ENCODE data around the gene WWOX. TPM values are rescaled to one million over a fixed set of nuclear protein-coding genes. Genes with fewer than 3 reads are reported as not detected.

Gene WWOX
- total RNA-seq, 1 donor from 2014 or later: 8.9 TPM

GRCh38 chr16:79074951-79075350 lies 975.5 kb downstream of the WWOX start:
- Histone ChIP-seq H3K27ac (replicated peaks) (no peak overlapping the region), H3K9me3 (replicated peaks) (no peaks in the 10 kb centered on the region), H3K36me3 (no peaks in the 10 kb centered on the region), H3K4me1 (no peaks in the 10 kb centered on the region), H3K4me3 (no peak overlapping the region), H3K27me3 (ENCODE audit: low read depth) (no peaks in the 10 kb centered on the region)
- TF ChIP-seq, protein P1, sequence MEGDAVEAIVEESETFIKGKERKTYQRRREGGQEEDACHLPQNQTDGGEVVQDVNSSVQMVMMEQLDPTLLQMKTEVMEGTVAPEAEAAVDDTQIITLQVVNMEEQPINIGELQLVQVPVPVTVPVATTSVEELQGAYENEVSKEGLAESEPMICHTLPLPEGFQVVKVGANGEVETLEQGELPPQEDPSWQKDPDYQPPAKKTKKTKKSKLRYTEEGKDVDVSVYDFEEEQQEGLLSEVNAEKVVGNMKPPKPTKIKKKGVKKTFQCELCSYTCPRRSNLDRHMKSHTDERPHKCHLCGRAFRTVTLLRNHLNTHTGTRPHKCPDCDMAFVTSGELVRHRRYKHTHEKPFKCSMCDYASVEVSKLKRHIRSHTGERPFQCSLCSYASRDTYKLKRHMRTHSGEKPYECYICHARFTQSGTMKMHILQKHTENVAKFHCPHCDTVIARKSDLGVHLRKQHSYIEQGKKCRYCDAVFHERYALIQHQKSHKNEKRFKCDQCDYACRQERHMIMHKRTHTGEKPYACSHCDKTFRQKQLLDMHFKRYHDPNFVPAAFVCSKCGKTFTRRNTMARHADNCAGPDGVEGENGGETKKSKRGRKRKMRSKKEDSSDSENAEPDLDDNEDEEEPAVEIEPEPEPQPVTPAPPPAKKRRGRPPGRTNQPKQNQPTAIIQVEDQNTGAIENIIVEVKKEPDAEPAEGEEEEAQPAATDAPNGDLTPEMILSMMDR (IDR thresholded peaks at IDR 0.05; ENCODE audit: borderline replicate concordance): no peak
- no peak for DNase-seq
- intact Hi-C loops (cut with micrococcal nuclease): no loop called here

- no peak overlapping the region for H3K27ac ChIP-seq (replicated peaks)
- TF ChIP-seq, protein P1 (IDR thresholded peaks at IDR 0.05; ENCODE audit: borderline replicate concordance): no peak
- H3K9me3 ChIP-seq (replicated peaks): no peaks in the 10 kb centered on the region
- H3K27me3 ChIP-seq (ENCODE audit: low read depth): no peaks in the 10 kb centered on the region
- intact Hi-C loops (cut with micrococcal nuclease): no loop called here
- no peaks in the 10 kb centered on the region for H3K4me1 ChIP-seq
- H3K4me3 ChIP-seq: no peak overlapping the region
- H3K36me3 ChIP-seq: no peaks in the 10 kb centered on the region
- DNase-seq: no peak
These were observed 976.8 kb downstream of the WWOX start for GRCh38 chr16:79076047-79076767.

GRCh38 chr16:79077346-79077745 lies 977.9 kb downstream of the WWOX start:
- Histone ChIP-seq H3K27ac (replicated peaks) (no peak overlapping the region), H3K9me3 (replicated peaks) (no peaks in the 10 kb centered on the region), H3K36me3 (no peaks in the 10 kb centered on the region), H3K4me1 (no peaks in the 10 kb centered on the region), H3K27me3 (ENCODE audit: low read depth) (no peaks in the 10 kb centered on the region), H3K4me3 (no peak overlapping the region)
- TF ChIP-seq, protein P1 (IDR thresholded peaks at IDR 0.05; ENCODE audit: borderline replicate concordance): no peak
- DNase-seq: no peak
- intact Hi-C loops (cut with micrococcal nuclease): no loop called here

DNA sequence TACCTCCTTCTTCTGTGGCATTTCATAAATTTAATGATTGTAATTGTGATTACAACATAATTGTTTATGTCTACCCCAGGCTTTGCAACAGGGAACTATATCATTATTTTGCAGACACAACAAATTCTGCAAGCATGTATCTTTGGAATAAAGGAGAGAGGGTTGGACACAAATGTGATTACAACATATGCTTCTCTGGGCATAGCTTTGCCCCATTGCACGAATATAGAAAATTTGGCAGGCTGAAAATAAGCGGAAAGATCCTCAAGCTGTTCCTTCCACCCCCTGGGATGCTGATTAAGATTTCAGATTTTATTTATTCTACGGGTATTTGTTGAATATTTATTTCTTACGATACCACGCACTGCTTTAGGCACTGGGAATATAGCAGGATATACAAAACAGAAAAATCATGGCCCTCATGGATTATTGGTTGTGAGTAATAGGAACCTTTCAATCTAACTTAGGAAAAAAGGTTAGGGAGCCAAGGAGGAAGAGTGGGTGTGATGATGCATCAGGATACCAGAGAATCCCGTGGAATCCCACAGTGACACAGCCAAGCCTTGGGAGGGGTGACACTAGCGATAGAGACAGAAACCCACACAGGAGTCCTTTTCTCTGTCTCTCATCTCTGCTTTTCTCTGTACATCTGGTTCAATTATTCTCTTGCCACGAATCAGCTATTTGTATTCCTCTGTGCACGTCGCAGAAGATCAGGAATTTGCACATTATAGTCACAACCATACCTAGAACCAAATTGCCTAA lies 980.4 kb downstream of the WWOX start:
- TF ChIP-seq, protein P1 (IDR thresholded peaks at IDR 0.05; ENCODE audit: borderline replicate concordance): no peak
- H3K36me3 ChIP-seq: no peaks in the 10 kb centered on the region

GRCh38 chr16:79081297-79082066 lies 982.0 kb downstream of the WWOX start:
- Histone ChIP-seq H3K9me3 (replicated peaks) (no peaks in the 10 kb centered on the region), H3K27ac (replicated peaks) (no peak overlapping the region), H3K4me1 (no peaks in the 10 kb centered on the region), H3K4me3 (no peak overlapping the region), H3K27me3 (ENCODE audit: low read depth) (no peaks in the 10 kb centered on the region), H3K36me3 (no peaks in the 10 kb centered on the region)
- intact Hi-C loops (cut with micrococcal nuclease): no loop called here
- DNase-seq: no peak
- TF ChIP-seq, protein P1 (IDR thresholded peaks at IDR 0.05; ENCODE audit: borderline replicate concordance): no peak

More for the DNA sequence above, 980.4 kb downstream of the WWOX start:
- Histone ChIP-seq H3K4me3 (no peak overlapping the region), H3K27ac (replicated peaks) (no peak overlapping the region), H3K4me1 (no peaks in the 10 kb centered on the region), H3K9me3 (replicated peaks) (no peaks in the 10 kb centered on the region), H3K27me3 (ENCODE audit: low read depth) (no peaks in the 10 kb centered on the region)
- DNase-seq: no peak
- intact Hi-C loops (cut with micrococcal nuclease): no loop called here

Data from left ventricle myocardium inferior (tissue), 1 donor.